Measurements from ENCODE around the gene SUMO3.

SUMO3 gene

DNA sequence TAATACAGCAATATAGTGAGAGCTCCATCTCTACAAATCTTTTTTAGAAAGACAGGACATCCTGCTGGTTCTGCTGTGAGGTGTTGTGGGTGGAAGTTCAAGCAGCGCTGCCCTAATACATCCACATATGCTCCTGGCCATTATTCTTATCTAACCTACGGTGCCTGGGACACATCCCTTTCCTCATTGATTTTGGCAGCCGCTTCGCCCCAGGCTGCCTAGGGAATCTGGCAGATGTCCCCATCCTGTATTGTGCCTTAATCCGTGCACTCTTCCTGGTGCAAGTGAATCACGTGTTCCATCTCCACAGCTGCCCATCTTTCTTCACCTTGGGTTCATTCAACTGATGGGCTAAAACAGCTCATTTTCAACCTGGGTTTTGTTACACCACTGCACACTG lies 13.1 kb downstream of the SUMO3 start:
- no peak overlapping the region for H3K4me3 ChIP-seq (ENCODE audit: low read length)
- H3K9me3 ChIP-seq (ENCODE audit: control insufficient read depth, low read length): no peaks in the 10 kb centered on the region
- H3K27me3 ChIP-seq (ENCODE audit: control insufficient read depth, insufficient read depth, low read length): no peaks in the 10 kb centered on the region
- H3K4me1 ChIP-seq (ENCODE audit: control insufficient read depth, insufficient read depth, low read length): peaks cover 11% of the 10 kb centered on the region
- H3K9ac ChIP-seq (ENCODE audit: low read length): no peak overlapping the region
- H3K36me3 ChIP-seq (ENCODE audit: control insufficient read depth, insufficient read depth, low read length): no peaks in the 10 kb centered on the region

DNA sequence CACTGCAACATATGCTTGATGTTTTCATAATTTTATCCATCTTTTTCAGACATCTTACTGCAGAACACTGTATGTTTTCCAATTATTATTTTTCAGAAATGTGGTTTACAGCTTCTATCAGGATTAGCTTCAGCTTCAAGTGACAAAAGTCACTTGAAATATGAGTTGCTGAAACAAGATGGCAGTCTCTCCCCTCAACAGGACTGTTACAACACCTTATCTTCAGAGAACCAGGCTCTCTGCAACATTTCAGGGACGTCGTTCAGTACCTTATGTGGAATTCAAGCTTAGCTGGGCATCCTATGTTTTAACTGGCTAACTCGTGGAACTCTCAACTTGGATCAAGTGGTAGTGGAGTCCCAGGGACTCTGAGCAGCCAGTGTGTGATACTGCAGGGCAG lies 14.2 kb downstream of the SUMO3 start:
- no peaks in the 10 kb centered on the region for H3K36me3 ChIP-seq (ENCODE audit: control insufficient read depth, insufficient read depth, low read length)
- no peak overlapping the region for H3K9ac ChIP-seq (ENCODE audit: low read length)
- no peaks in the 10 kb centered on the region for H3K9me3 ChIP-seq (ENCODE audit: control insufficient read depth, low read length)
- no peak overlapping the region for H3K4me3 ChIP-seq (ENCODE audit: low read length)
- no peaks in the 10 kb centered on the region for H3K27me3 ChIP-seq (ENCODE audit: control insufficient read depth, insufficient read depth, low read length)
- peaks cover 12% of the 10 kb centered on the region for H3K4me1 ChIP-seq (ENCODE audit: control insufficient read depth, insufficient read depth, low read length)

DNA sequence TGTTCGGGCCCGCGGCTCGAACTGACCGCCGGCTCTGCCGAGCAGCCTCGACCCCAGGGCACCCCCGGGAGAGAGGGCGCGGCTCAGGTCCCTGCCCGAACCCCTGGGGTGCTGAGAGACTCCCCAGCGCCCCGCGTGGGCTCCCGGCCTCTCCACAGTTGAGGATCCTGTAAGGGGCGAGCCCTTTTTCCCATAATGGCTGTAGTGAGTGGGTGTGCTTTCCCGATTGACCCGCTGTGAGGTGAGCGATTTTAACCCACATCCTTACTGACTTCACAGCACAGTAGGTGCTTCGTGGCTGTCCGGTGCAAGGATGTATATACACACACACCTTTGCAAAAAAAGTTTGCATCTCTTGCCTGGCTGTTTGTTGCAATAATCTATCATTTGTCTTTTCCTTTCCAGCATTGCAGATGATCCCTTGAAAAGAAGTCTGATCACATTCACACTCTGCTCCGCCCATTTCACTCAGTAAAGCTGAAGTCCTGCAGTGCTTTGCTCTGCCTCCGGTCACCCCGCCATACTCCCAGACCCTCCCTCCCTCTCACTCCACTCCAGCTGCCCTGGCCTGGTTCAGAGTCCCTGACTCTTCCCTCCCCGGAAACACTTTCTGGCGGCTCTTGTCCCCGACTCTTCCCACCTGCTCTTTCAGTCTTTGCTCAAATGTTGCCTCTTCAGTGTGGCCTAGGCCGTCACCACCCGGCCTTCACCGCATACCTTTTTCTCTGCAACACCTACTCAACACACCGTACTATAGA lies 15.3 kb downstream of the SUMO3 start:
- no peaks in the 10 kb centered on the region for H3K9me3 ChIP-seq (ENCODE audit: control insufficient read depth, low read length)
- no peaks in the 10 kb centered on the region for H3K36me3 ChIP-seq (ENCODE audit: control insufficient read depth, insufficient read depth, low read length)
- peak overlapping the region; percentile 20 for H3K4me3 ChIP-seq (ENCODE audit: low read length)
- H3K4me1 ChIP-seq (ENCODE audit: control insufficient read depth, insufficient read depth, low read length): peaks cover 12% of the 10 kb centered on the region
- H3K27me3 ChIP-seq (ENCODE audit: control insufficient read depth, insufficient read depth, low read length): no peaks in the 10 kb centered on the region
- H3K9ac ChIP-seq (ENCODE audit: low read length): peak overlapping the region; percentile 76

DNA sequence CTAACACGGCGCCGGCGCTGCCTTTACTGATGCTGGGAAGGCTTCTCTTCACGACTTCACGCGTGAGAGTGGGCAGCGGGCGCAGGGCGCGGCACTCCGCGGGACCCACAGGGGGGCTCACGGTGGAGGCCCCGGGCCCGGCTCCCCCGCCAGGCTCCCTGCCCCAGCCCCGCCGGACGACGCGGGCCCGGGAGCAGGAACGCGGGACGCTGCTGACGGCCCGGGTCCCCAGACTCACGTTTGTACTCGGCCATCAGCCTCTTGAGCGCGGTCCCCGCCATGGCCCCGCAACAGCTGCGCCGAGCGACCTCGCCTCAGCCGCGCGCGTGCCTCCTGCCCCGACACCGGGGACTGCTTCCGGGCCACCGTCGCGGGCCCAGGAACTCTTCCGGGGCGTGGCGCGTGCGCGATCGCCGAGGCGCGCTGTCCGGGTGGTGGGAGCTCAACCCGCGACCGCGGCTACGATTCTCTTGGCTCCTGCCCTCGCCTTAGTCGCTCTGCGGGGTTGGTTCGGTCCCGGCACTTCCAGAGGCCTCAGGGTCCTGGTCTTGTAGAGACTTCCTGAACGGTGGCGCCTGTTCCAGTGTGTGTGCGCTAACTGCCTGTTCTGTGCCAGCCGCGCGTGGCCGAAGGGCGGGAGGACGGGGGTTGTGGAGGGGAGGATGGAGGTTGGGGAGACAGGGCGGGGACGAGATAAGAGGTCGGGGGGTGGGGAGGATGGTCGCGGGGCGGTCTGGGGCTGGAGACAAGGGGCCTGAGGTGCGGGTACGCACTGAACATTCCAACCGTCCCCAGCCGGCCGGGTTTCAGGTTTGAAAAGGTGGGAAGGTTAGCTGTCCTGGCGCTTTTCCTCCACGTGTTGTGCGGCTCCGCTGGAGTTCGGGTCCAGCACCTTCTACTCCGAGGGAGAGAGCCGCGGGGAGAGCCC lies 16.1 kb downstream of the SUMO3 start, which contains the start of gene UBE2G2:
TSS of gene UBE2G2 (minus strand) at position 353 of the 928 bp plus-strand sequence. CDS start at position 281, 72 bp downstream.
- no peaks in the 10 kb centered on the region for H3K9me3 ChIP-seq (ENCODE audit: control insufficient read depth, low read length)
- no peaks in the 10 kb centered on the region for H3K27me3 ChIP-seq (ENCODE audit: control insufficient read depth, insufficient read depth, low read length)
- H3K4me1 ChIP-seq (ENCODE audit: control insufficient read depth, insufficient read depth, low read length): peaks cover 12% of the 10 kb centered on the region
- H3K4me3 ChIP-seq (ENCODE audit: low read length): peak within 1 kb of the TSS; percentile 20
- H3K36me3 ChIP-seq (ENCODE audit: control insufficient read depth, insufficient read depth, low read length): no peaks in the 10 kb centered on the region
- peak within 1 kb of the TSS; percentile 76 for H3K9ac ChIP-seq (ENCODE audit: low read length)

DNA sequence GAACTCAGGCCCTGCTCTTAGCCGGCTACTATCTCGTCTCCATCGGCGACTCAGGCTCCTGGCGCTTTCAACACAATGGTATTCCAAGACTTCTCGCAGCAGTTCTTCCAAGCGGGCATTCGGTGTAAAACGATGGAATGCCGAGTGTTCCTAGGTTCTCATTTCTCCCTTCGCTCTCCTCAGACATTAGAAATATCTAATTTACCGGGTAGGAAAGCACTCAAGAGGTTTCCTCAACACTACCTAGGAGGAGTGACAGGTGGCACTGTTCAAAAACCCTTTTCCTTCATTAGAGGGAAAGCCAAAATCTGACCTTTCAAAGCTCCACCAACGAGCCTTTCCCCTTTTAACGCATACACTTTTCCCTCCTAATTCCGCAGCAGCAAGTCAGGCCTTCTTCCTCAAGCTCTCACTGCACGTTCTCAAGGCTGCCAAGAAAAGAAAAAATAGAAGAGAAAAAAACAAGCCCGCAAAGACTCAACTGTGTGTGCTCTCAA lies 16.8 kb downstream of the SUMO3 start:
- Histone ChIP-seq H3K36me3 (ENCODE audit: control insufficient read depth, insufficient read depth, low read length) (no peaks in the 10 kb centered on the region), H3K9ac (ENCODE audit: low read length) (peak overlapping the region; percentile 76), H3K4me3 (ENCODE audit: low read length) (peak overlapping the region; percentile 20), H3K4me1 (ENCODE audit: control insufficient read depth, insufficient read depth, low read length) (peaks cover 12% of the 10 kb centered on the region), H3K9me3 (ENCODE audit: control insufficient read depth, low read length) (no peaks in the 10 kb centered on the region), H3K27me3 (ENCODE audit: control insufficient read depth, insufficient read depth, low read length) (no peaks in the 10 kb centered on the region)

DNA sequence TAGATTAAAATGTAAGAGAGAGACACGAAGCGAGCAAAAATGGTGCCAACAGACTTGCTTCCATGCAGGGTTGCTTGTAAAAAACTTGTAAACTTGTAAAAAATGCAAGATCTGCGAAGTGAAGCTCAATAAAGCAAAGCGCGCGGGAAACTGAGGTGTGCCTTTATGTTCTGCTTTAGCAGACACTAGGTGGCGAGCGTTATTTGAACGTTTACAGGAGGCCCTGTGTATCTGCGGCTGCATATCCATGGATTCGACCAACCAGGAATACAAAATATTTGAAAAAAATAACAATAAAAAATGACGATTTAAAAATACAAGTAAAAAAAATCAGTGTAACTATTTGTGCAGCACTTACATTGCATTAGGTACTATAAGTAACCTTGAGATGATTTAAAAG lies 17.8 kb downstream of the SUMO3 start:
- no peak overlapping the region for H3K4me3 ChIP-seq (ENCODE audit: low read length)
- no peak overlapping the region for H3K9ac ChIP-seq (ENCODE audit: low read length)
- H3K4me1 ChIP-seq (ENCODE audit: control insufficient read depth, insufficient read depth, low read length): peaks cover 12% of the 10 kb centered on the region
- no peaks in the 10 kb centered on the region for H3K9me3 ChIP-seq (ENCODE audit: control insufficient read depth, low read length)
- H3K36me3 ChIP-seq (ENCODE audit: control insufficient read depth, insufficient read depth, low read length): no peaks in the 10 kb centered on the region
- no peaks in the 10 kb centered on the region for H3K27me3 ChIP-seq (ENCODE audit: control insufficient read depth, insufficient read depth, low read length)

DNA sequence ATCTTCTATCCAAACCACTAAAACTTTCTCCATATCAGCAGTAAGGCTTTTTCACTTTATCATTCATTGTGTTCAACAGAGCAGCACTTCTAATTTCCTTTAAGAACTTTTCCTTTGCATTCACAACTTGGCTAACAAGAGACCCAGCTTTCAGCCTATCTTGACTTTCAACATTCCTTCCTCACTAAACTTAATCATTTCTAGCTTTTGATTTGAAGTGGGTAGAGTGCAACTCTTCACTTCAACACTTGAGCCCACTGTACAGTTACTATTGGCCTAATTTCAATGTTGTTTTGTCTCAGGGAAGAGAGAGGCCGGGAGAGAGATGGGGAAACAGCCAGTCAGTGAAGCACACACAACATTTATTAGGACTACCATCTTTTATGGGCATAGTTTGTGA lies 18.2 kb downstream of the SUMO3 start:
- Histone ChIP-seq H3K9ac (ENCODE audit: low read length) (no peak overlapping the region), H3K9me3 (ENCODE audit: control insufficient read depth, low read length) (no peaks in the 10 kb centered on the region), H3K4me1 (ENCODE audit: control insufficient read depth, insufficient read depth, low read length) (peaks cover 12% of the 10 kb centered on the region), H3K4me3 (ENCODE audit: low read length) (no peak overlapping the region), H3K27me3 (ENCODE audit: control insufficient read depth, insufficient read depth, low read length) (no peaks in the 10 kb centered on the region), H3K36me3 (ENCODE audit: control insufficient read depth, insufficient read depth, low read length) (no peaks in the 10 kb centered on the region)

DNA sequence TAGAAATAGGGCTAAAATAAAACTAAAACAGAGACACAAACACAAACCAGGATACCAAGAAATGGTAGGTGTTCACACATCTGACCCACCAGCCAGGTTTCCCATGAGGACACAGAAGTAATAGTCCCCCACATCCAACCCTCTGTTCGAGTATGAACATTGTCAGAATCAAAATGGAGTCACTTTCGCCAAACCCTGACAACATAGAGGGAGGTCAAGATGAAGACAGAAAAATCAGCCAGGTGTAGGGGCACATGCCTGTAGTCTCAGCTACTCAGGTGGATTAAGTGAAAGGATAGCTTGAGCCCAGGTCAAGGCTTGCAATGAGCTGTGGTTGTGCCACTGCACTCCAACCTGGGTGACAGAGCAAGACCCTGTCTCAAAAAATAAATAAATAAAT lies 20.1 kb downstream of the SUMO3 start:
- Histone ChIP-seq H3K27me3 (ENCODE audit: control insufficient read depth, insufficient read depth, low read length) (no peaks in the 10 kb centered on the region), H3K4me1 (ENCODE audit: control insufficient read depth, insufficient read depth, low read length) (peaks cover 25% of the 10 kb centered on the region), H3K9ac (ENCODE audit: low read length) (no peak overlapping the region), H3K9me3 (ENCODE audit: control insufficient read depth, low read length) (no peaks in the 10 kb centered on the region), H3K36me3 (ENCODE audit: control insufficient read depth, insufficient read depth, low read length) (no peaks in the 10 kb centered on the region), H3K4me3 (ENCODE audit: low read length) (no peak overlapping the region)

DNA sequence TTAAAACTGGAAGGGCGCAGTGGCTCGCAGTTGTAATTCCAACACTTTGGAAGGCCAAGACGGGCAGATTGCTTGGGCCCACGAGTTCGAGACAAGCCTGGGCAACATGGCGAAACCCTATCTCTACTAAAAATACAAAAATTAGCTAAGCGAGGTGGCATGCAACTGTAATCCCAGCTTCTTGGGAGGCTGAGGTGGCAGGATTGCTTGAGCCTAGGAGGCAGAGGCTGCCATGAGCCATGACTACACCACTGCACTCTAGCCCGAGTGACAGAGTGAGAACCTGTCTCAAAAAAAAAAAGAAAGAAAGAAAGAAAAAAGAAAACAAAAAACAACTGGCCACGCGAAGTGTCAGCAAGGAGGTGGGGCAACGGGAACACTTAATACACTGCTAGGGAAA lies 22.5 kb downstream of the SUMO3 start:
- peaks cover 19% of the 10 kb centered on the region for H3K4me1 ChIP-seq (ENCODE audit: control insufficient read depth, insufficient read depth, low read length)

DNA sequence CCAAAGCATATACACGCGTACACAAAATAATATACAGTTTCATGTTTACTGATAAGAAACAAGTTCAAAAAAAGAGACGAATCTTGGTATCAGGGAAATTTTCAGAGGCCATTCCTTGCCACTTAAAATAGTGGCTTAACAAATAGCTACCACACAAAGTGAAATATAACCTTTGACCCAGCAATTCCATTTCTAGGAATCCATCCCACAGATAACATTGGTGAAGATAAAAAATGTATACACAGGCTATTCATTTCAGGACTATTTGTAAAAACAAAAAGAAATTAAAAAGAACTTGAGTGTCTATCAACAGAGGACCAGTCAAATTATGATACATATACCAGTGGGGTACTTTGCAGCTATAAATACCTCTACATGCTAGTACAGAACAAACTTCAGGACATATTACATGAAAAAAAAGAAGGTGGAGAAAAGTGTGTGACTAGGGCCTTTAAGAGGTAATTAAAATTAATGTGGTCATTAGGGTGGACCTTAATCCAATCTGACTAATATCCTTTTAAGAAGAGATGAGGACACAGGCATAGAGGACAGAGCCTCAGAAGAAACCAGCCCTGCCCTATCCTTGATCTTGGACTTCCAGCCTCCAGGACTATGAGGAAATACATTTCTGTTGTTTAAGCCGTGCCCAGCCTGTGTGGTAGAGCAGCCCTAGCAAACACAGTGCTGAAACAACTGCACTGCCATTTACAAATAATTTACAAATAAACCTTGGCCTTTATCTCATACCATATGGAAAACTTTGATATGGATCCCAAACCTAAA lies 24.1 kb downstream of the SUMO3 start:
- Histone ChIP-seq H3K4me3 (ENCODE audit: low read length) (no peak overlapping the region), H3K9me3 (ENCODE audit: control insufficient read depth, low read length) (no peaks in the 10 kb centered on the region), H3K27me3 (ENCODE audit: control insufficient read depth, insufficient read depth, low read length) (no peaks in the 10 kb centered on the region), H3K9ac (ENCODE audit: low read length) (no peak overlapping the region), H3K4me1 (ENCODE audit: control insufficient read depth, insufficient read depth, low read length) (peaks cover 13% of the 10 kb centered on the region), H3K36me3 (ENCODE audit: control insufficient read depth, insufficient read depth, low read length) (no peaks in the 10 kb centered on the region)

More for the DNA sequence above, 22.5 kb downstream of the SUMO3 start:
- H3K9ac ChIP-seq (ENCODE audit: low read length): no peak overlapping the region
- no peak overlapping the region for H3K4me3 ChIP-seq (ENCODE audit: low read length)
- no peaks in the 10 kb centered on the region for H3K27me3 ChIP-seq (ENCODE audit: control insufficient read depth, insufficient read depth, low read length)
- H3K36me3 ChIP-seq (ENCODE audit: control insufficient read depth, insufficient read depth, low read length): no peaks in the 10 kb centered on the region
- no peaks in the 10 kb centered on the region for H3K9me3 ChIP-seq (ENCODE audit: control insufficient read depth, low read length)

DNA sequence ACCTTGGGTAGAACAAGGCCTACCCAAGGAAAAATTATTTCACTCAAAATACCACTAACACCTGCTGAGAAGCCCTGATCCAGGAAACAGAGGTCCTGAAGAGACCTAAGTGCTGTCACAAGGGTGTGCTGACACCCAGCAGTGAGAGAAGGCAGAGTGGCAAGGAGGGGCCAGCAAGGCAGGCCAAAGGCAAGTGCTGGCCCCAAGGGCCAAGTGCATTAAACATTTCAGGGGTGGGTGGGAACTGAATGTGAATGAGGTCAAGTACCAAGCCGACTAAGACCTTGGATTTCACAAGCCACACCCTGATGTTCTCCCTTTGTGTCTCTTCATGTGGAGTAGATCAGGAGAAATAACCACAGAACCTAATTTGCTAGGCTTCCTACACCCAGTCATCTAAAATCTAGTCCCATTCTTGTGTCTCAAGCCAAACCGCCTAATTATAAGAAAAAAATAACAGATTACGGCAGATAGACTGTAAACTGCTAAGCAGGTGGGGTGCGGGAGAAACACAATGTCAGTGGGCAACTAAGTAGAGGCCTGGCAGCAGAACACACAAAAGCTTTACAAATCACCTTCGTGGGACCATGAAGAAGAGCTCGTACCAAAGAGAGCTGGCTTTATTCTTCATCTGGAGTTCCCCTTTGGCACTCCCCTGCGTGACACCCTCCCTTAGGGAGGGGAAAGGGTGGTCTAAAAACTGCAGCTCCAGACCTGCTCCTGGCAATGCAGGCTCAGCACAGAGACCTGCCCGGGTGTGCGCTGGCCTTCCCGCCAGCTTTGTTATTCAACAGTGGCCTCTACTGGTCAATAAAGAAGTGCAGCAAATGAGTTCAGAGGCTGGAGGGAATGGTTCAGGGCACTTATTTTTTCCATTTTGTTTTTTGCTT lies 24.9 kb downstream of the SUMO3 start:
- Histone ChIP-seq H3K9me3 (ENCODE audit: control insufficient read depth, low read length) (no peaks in the 10 kb centered on the region), H3K36me3 (ENCODE audit: control insufficient read depth, insufficient read depth, low read length) (no peaks in the 10 kb centered on the region), H3K9ac (ENCODE audit: low read length) (no peak overlapping the region), H3K4me3 (ENCODE audit: low read length) (no peak overlapping the region), H3K27me3 (ENCODE audit: control insufficient read depth, insufficient read depth, low read length) (no peaks in the 10 kb centered on the region), H3K4me1 (ENCODE audit: control insufficient read depth, insufficient read depth, low read length) (peaks cover 13% of the 10 kb centered on the region)
